Measurements from ENCODE around the gene ATG7.
"Not testable (repeated sequence)": the region's sequence is repeated elsewhere in the genome, so short reads cannot be mapped to it uniquely, and the experiment has no call there.

Gene ATG7

DNA sequence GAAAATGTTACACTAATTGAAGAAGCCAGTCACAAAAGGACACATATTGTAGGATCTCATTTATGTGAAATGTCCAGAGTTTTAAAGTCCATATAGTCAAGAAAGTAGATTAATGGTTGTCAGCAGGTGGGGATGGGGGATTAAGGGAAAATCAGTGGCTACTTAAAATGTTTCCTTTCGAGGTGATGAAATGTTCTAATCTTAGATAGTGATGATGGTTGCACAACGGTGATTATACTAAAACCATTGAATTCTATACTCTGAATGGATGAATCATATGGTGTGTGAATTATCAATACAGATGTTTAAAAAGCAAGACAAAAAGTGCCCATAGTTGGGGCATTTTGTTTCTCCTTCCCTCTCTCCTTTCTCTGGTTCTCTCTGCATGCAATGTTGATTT is 164.6 kb downstream of the ATG7 start:
- Histone ChIP-seq H3K27ac (replicated peaks) (no peak overlapping the region), H3K27me3 (ENCODE audit: insufficient read depth, poor library complexity, severe bottlenecking) (no peaks in the 10 kb centered on the region), H3K4me3 (replicated peaks; ENCODE audit: insufficient read depth, low read length) (no peak overlapping the region)
- TF ChIP-seq, protein P1, sequence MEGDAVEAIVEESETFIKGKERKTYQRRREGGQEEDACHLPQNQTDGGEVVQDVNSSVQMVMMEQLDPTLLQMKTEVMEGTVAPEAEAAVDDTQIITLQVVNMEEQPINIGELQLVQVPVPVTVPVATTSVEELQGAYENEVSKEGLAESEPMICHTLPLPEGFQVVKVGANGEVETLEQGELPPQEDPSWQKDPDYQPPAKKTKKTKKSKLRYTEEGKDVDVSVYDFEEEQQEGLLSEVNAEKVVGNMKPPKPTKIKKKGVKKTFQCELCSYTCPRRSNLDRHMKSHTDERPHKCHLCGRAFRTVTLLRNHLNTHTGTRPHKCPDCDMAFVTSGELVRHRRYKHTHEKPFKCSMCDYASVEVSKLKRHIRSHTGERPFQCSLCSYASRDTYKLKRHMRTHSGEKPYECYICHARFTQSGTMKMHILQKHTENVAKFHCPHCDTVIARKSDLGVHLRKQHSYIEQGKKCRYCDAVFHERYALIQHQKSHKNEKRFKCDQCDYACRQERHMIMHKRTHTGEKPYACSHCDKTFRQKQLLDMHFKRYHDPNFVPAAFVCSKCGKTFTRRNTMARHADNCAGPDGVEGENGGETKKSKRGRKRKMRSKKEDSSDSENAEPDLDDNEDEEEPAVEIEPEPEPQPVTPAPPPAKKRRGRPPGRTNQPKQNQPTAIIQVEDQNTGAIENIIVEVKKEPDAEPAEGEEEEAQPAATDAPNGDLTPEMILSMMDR (IDR thresholded peaks at IDR 0.05; ENCODE audit: insufficient read depth, low read length), result no peak
- TF ChIP-seq SPI1 (IDR thresholded peaks at IDR 0.05; ENCODE audit: borderline replicate concordance, low read depth) (no peak), POLR2AphosphoS5 (IDR thresholded peaks at IDR 0.05; ENCODE audit: low read depth) (no peak), GABPA (IDR thresholded peaks at IDR 0.05; ENCODE audit: low read depth) (no peak)
- TF ChIP-seq, protein P2, sequence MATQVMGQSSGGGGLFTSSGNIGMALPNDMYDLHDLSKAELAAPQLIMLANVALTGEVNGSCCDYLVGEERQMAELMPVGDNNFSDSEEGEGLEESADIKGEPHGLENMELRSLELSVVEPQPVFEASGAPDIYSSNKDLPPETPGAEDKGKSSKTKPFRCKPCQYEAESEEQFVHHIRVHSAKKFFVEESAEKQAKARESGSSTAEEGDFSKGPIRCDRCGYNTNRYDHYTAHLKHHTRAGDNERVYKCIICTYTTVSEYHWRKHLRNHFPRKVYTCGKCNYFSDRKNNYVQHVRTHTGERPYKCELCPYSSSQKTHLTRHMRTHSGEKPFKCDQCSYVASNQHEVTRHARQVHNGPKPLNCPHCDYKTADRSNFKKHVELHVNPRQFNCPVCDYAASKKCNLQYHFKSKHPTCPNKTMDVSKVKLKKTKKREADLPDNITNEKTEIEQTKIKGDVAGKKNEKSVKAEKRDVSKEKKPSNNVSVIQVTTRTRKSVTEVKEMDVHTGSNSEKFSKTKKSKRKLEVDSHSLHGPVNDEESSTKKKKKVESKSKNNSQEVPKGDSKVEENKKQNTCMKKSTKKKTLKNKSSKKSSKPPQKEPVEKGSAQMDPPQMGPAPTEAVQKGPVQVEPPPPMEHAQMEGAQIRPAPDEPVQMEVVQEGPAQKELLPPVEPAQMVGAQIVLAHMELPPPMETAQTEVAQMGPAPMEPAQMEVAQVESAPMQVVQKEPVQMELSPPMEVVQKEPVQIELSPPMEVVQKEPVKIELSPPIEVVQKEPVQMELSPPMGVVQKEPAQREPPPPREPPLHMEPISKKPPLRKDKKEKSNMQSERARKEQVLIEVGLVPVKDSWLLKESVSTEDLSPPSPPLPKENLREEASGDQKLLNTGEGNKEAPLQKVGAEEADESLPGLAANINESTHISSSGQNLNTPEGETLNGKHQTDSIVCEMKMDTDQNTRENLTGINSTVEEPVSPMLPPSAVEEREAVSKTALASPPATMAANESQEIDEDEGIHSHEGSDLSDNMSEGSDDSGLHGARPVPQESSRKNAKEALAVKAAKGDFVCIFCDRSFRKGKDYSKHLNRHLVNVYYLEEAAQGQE (IDR thresholded peaks at IDR 0.05; ENCODE audit: insufficient replicate concordance, low read depth), result no peak
- DNase-seq (ENCODE audit: low read depth in 1 of 2, low spot score in 1 of 2), result no peak

DNA sequence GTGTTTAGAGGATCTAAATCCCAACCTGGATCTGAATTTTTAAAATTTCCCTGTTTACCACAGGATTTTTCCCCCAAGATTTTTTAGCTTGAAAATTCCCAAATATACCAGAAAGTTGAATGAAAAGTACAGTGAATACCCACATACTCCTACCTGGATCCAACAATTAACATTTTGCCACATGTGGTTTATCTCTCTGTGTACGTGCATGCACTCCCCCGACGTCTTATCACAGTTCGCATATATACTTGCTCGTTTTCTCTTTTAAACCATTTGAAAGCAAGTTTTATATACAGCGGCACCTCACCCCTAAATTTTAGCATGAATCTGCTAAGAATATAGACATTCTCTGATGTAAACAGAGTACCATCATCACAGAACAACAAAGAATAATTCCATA is 165.3 kb downstream of the ATG7 start:
- TF ChIP-seq GABPA (IDR thresholded peaks at IDR 0.05; ENCODE audit: low read depth), result no peak
- TF ChIP-seq, protein P2 (IDR thresholded peaks at IDR 0.05; ENCODE audit: insufficient replicate concordance, low read depth), result no peak
- TF ChIP-seq SPI1 (IDR thresholded peaks at IDR 0.05; ENCODE audit: borderline replicate concordance, low read depth), result no peak
- TF ChIP-seq POLR2AphosphoS5 (IDR thresholded peaks at IDR 0.05; ENCODE audit: low read depth), result no peak
- TF ChIP-seq, protein P1 (IDR thresholded peaks at IDR 0.05; ENCODE audit: insufficient read depth, low read length), result no peak
- no peak overlapping the region for H3K27ac ChIP-seq (replicated peaks)
- no peaks in the 10 kb centered on the region for H3K27me3 ChIP-seq (ENCODE audit: insufficient read depth, poor library complexity, severe bottlenecking)
- DNase-seq (ENCODE audit: low read depth in 1 of 2, low spot score in 1 of 2), result no peak
- H3K4me3 ChIP-seq (replicated peaks; ENCODE audit: insufficient read depth, low read length), result no peak overlapping the region

DNA sequence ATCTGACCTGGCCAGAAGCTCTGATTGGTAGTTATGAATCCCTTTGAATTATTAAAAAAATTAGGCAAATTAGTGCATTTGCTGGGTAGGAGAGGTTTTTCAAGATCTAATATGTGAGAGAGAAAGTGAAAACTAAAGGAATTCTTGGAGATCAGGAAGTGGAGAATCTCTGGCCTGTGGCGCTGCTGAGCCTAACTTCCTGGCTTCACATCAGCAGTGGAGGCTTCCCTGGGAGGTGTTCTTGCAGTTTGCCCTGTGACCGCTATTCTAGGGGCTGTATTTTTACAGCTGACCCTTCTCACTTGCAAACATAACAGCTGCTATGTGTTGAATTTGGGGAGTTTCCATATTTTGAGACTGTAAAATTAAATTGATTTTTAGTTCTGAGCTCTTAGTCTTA is 166.4 kb downstream of the ATG7 start:
- DNase-seq (ENCODE audit: low read depth in 1 of 2, low spot score in 1 of 2), result no peak
- TF ChIP-seq, protein P1 (IDR thresholded peaks at IDR 0.05; ENCODE audit: insufficient read depth, low read length), result no peak
- H3K27me3 ChIP-seq (ENCODE audit: insufficient read depth, poor library complexity, severe bottlenecking), result no peaks in the 10 kb centered on the region
- no peak overlapping the region for H3K27ac ChIP-seq (replicated peaks)
- no peak overlapping the region for H3K4me3 ChIP-seq (replicated peaks; ENCODE audit: insufficient read depth, low read length)

DNA sequence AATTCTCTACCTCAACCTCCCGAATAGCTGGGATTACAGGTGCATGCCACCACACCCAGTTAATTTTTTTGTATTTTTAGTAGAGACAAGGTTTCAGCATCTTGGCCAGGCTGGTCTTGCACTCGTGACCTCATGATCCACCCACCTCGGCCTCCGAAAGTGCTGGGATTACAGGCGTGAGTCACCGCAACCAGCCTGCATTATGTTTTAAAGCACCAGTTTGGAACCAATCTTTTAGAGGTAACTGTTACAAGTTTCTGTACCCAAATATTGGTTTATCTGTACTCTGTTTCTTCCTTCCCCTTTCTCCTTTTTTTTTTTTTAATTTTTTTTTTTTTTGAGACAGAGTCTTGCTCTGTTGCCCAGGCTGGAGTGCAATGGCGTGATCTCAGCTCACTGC is 169.1 kb downstream of the ATG7 start:
- H3K27ac ChIP-seq (replicated peaks); H3K4me3 ChIP-seq (replicated peaks; ENCODE audit: insufficient read depth, low read length); H3K27me3 ChIP-seq (ENCODE audit: insufficient read depth, poor library complexity, severe bottlenecking); DNase-seq (ENCODE audit: low read depth in 1 of 2, low spot score in 1 of 2): not testable (repeated sequence)

Data from HL-60 (cell line).